ENCODE measurements around the gene NCOA1. TPM values are rescaled to one million over a fixed set of nuclear protein-coding genes. Genes with fewer than 3 reads are reported as not detected.

The NCOA1 gene
- total and polyA plus RNA-seq, 2 donors (not counting 3 experiments of a cell fraction or from before 2014, with no cell fraction given), result 11.4 to 14.1 TPM

DNA sequence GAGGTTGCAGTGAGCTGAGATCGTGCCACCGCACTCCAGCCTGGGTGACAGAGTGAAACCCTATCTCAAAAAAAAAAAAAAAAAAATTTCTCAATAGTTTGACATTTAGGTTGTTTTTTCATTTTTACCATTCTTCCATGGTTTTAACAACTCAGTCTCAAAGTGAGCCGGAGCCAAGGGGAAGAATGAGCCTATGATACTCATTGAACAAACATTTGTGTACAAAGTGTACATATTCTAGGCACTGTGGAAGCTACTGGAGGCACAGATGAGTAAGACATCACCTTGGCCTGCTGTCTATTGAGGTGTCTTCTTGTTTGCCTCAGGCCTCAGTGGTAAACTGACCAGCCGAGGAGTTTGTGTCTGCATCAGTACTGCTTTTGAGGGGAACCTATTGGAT is 324.1 kb downstream of the NCOA1 start:
- H3K9ac ChIP-seq (replicated peaks; ENCODE audit: extremely low read depth, insufficient read depth, low read length), result no peak overlapping the region
- H3K9me1 ChIP-seq (replicated peaks; ENCODE audit: control insufficient read depth, extremely low read depth, insufficient read depth, low read length), result no peaks in the 10 kb centered on the region
- ChIA-PET CTCF (interaction anchor here (3.6 to 4.7 kb wide), 2 partner anchors 11 to 22 kb away, joined by 17 to 22 read pairs; partner anchors contain the start of genes CENPO and PTRHD1), POLR2A (interaction anchor here (0.6 kb wide), 2 partner anchors 453 to 1001 kb away, joined by 3 to 7 read pairs; no protein-coding TSS in a partner anchor)
- H3K79me2 ChIP-seq (ENCODE audit: control insufficient read depth, insufficient read depth, low read length), result peaks cover 39% of the 10 kb centered on the region
- H3K4me3 ChIP-seq (replicated peaks in 1 of 3; ENCODE audit: insufficient read depth in 1 of 3, low read depth in 1 of 3, low read length in 3 of 3), result no peak overlapping the region
- no peaks in the 10 kb centered on the region for H3K27me3 ChIP-seq (ENCODE audit: control insufficient read depth in 2 of 2, insufficient read depth in 2 of 2, low read length in 2 of 2)
- H3K27ac ChIP-seq (ENCODE audit: insufficient read depth, low read depth, low read length), result no peak overlapping the region
- DNase-seq (ENCODE audit: low read depth, low spot score) (no peak), FAIRE-seq (no peak)
- no peak for TF ChIP-seq JUN (IDR thresholded peaks at IDR 0.05; ENCODE audit: borderline replicate concordance, insufficient read depth, insufficient read length, low read depth)
- TF ChIP-seq POLR2A (IDR thresholded peaks at IDR 0.05; ENCODE audit: low read depth, low read length), result no peak
- no peak for TF ChIP-seq GATA2 (IDR thresholded peaks at IDR 0.05; ENCODE audit: insufficient read depth, insufficient read length, low read depth, low read length)
- no peak for TF ChIP-seq MYC (IDR thresholded peaks at IDR 0.05; ENCODE audit: low read depth, low read length)
- TF ChIP-seq, protein P1, sequence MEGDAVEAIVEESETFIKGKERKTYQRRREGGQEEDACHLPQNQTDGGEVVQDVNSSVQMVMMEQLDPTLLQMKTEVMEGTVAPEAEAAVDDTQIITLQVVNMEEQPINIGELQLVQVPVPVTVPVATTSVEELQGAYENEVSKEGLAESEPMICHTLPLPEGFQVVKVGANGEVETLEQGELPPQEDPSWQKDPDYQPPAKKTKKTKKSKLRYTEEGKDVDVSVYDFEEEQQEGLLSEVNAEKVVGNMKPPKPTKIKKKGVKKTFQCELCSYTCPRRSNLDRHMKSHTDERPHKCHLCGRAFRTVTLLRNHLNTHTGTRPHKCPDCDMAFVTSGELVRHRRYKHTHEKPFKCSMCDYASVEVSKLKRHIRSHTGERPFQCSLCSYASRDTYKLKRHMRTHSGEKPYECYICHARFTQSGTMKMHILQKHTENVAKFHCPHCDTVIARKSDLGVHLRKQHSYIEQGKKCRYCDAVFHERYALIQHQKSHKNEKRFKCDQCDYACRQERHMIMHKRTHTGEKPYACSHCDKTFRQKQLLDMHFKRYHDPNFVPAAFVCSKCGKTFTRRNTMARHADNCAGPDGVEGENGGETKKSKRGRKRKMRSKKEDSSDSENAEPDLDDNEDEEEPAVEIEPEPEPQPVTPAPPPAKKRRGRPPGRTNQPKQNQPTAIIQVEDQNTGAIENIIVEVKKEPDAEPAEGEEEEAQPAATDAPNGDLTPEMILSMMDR (IDR thresholded peaks at IDR 0.05; ENCODE audit: extremely low read depth in 1 of 2, insufficient read depth in 1 of 2, low read depth in 1 of 2, low read length in 2 of 2), result no peak
- no peak for TF ChIP-seq FOS (IDR thresholded peaks at IDR 0.05; ENCODE audit: borderline replicate concordance, insufficient read depth, low read length)
- no peak for TF ChIP-seq POLR2AphosphoS5 (IDR thresholded peaks at IDR 0.05; ENCODE audit: insufficient read depth, low read depth, low read length)
- TF ChIP-seq, protein P2, sequence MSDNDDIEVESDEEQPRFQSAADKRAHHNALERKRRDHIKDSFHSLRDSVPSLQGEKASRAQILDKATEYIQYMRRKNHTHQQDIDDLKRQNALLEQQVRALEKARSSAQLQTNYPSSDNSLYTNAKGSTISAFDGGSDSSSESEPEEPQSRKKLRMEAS (IDR thresholded peaks at IDR 0.05; ENCODE audit: insufficient read depth, insufficient read length), result no peak
- no peak for TF ChIP-seq EZH2 (IDR thresholded peaks at IDR 0.05; ENCODE audit: borderline replicate concordance, low read depth, low read length, severe bottlenecking)
- H3K36me3 ChIP-seq (ENCODE audit: control insufficient read depth in 2 of 2, extremely low read depth in 1 of 2, insufficient read depth in 2 of 2, low read length in 2 of 2), result peaks cover 3 to 14% of the 10 kb centered on the region in 2 experiments
- no peaks in the 10 kb centered on the region for H3K9me3 ChIP-seq (replicated peaks; ENCODE audit: control insufficient read depth, insufficient read depth, low read length)
- dilution Hi-C loops (cut with MboI; ENCODE audit: extremely low pct_ligation_motif_present, low sequenced_read_pairs), result no loop called here
- intact Hi-C loops (cut with micrococcal nuclease), result no loop called here
- BruUV-seq (replicated peaks), result no TSS peak
- H3K4me2 ChIP-seq (ENCODE audit: insufficient read depth, low read length), result no peak overlapping the region
- no peak overlapping the region for H2AFZ ChIP-seq (ENCODE audit: low read depth, low read length)
- H3K4me1 ChIP-seq (ENCODE audit: control insufficient read depth, extremely low read depth, insufficient read depth, low read length), result peaks cover 19% of the 10 kb centered on the region
- no peaks in the 10 kb centered on the region for H4K20me1 ChIP-seq (replicated peaks; ENCODE audit: control insufficient read depth, extremely low read depth, insufficient read depth, low read length)

Data from endothelial cell of umbilical vein (primary cell).